WTC11 (cell line): ENCODE data around the gene SLC25A21. TPM values are rescaled to one million over a fixed set of nuclear protein-coding genes. Genes with fewer than 3 reads are reported as not detected.

Experiments
- ATAC-seq: fragments of 200-7000 bp; cut with Tn5 transposase; 2 replicates; pipeline ENCODE4 v1.10.0; 2021; ENCODE audit warnings: mild to moderate bottlenecking, moderate library complexity
- CTCF ChIA-PET: fragments of 300-600 bp; sonication (Branson Sonifier 250); formaldehyde crosslinking; loops from one replicate; lab custom pipeline; 2021; ENCODE audit warnings: antibody characterized with exemption; lab: Charles Lee
- POLR2A ChIA-PET: fragments of 350-600 bp; sonication (Branson Sonifier 250); formaldehyde crosslinking; loops from one replicate; lab custom pipeline; 2021; ENCODE audit warnings: antibody characterized with exemption; lab: Charles Lee
- DNase-seq: peaks from one replicate; pipeline ENCODE4 v3.0.0; 2021; ENCODE audit warnings: low spot score
- H3K27ac Mint-ChIP-seq: 2 replicates; pipeline ENCODE4 v1.8.0; 2021; ENCODE audit warnings: mixed read lengths
- H3K27me3 Mint-ChIP-seq: 2 replicates; pipeline ENCODE4 v1.8.0; 2021; ENCODE audit warnings: low read depth, mild to moderate bottlenecking, moderate library complexity, mixed read lengths
- H3K36me3 Mint-ChIP-seq: 2 replicates; pipeline ENCODE4 v1.8.0; 2021; ENCODE audit warnings: mixed read lengths
- H3K4me1 Mint-ChIP-seq: 2 replicates; pipeline ENCODE4 v1.8.0; 2022; ENCODE audit warnings: mixed read lengths
- H3K4me3 Mint-ChIP-seq: 2 replicates; pipeline ENCODE4 v1.8.0; 2021; ENCODE audit warnings: mild to moderate bottlenecking, moderate library complexity, mixed read lengths
- H3K9me3 Mint-ChIP-seq: 2 replicates; pipeline ENCODE4 v1.8.0; 2021; ENCODE audit warnings: mixed read lengths
- ATF1 ChIP-seq: sonication (generic); formaldehyde crosslinking; IDR thresholded peaks from 2 replicates; pipeline ENCODE4 v1.8.1; 2023; ENCODE audit warnings: mild to moderate bottlenecking, moderate library complexity, missing genetic modification reagents
- ATF6 ChIP-seq: sonication (generic); formaldehyde crosslinking; IDR thresholded peaks from 2 replicates; pipeline ENCODE4 v1.8.1; 2023; ENCODE audit warnings: mild to moderate bottlenecking, missing genetic modification reagents
- CBFB ChIP-seq: sonication (generic); formaldehyde crosslinking; IDR thresholded peaks from 2 replicates; pipeline ENCODE4 v1.8.1; 2022; ENCODE audit warnings: mild to moderate bottlenecking, low read depth, missing genetic modification reagents
- CREB1 ChIP-seq: sonication (generic); formaldehyde crosslinking; IDR thresholded peaks from 2 replicates; pipeline ENCODE4 v1.8.0; 2023; ENCODE audit warnings: mild to moderate bottlenecking, missing genetic modification reagents
- E2F1 ChIP-seq: sonication (generic); formaldehyde crosslinking; IDR thresholded peaks from 2 replicates; pipeline ENCODE4 v1.8.0; 2022; ENCODE audit warnings: mild to moderate bottlenecking, missing genetic modification reagents
- GTF2I ChIP-seq: fragments of 250-450 bp; sonication (Bioruptor Pico); conservative IDR thresholded peaks from 2 replicates; pipeline ENCODE4 v1.4.0; 2021; ENCODE audit warnings: mild to moderate bottlenecking
- JUN ChIP-seq: sonication (generic); formaldehyde crosslinking; IDR thresholded peaks from 2 replicates; pipeline ENCODE4 v1.8.0; 2023; ENCODE audit warnings: mild to moderate bottlenecking, missing genetic modification reagents
- KAT7 ChIP-seq: sonication (generic); formaldehyde crosslinking; IDR thresholded peaks from 2 replicates; pipeline ENCODE4 v1.8.1; 2023; ENCODE audit warnings: missing genetic modification reagents, mild to moderate bottlenecking, borderline replicate concordance
- MLX ChIP-seq: sonication (generic); formaldehyde crosslinking; IDR thresholded peaks from 2 replicates; pipeline ENCODE4 v1.8.1; 2023; ENCODE audit warnings: mild to moderate bottlenecking, missing genetic modification reagents, moderate library complexity
- NFATC4 ChIP-seq: fragments of 250-450 bp; sonication (Bioruptor Pico); IDR thresholded peaks from 2 replicates; pipeline ENCODE4 v1.9.0; 2021; ENCODE audit warnings: mild to moderate bottlenecking
- NR1H2 ChIP-seq: sonication (generic); formaldehyde crosslinking; IDR thresholded peaks from 2 replicates; pipeline ENCODE4 v1.9.0; 2021; ENCODE audit warnings: mild to moderate bottlenecking, moderate library complexity, missing genetic modification reagents
- RELA ChIP-seq: sonication (generic); formaldehyde crosslinking; IDR thresholded peaks from 2 replicates; pipeline ENCODE4 v1.8.1; 2022; ENCODE audit warnings: missing genetic modification reagents, mild to moderate bottlenecking, borderline replicate concordance
- SMAD4 ChIP-seq: sonication (generic); formaldehyde crosslinking; IDR thresholded peaks from 2 replicates; pipeline ENCODE4 v1.8.0; 2022; ENCODE audit warnings: mild to moderate bottlenecking, missing genetic modification reagents
- TEAD1 ChIP-seq: sonication (generic); formaldehyde crosslinking; IDR thresholded peaks from 2 replicates; pipeline ENCODE4 v1.8.0; 2022; ENCODE audit warnings: mild to moderate bottlenecking, missing genetic modification reagents
- TEAD4 ChIP-seq: sonication (generic); formaldehyde crosslinking; IDR thresholded peaks from 2 replicates; pipeline ENCODE4 v1.8.0; 2022; ENCODE audit warnings: mild to moderate bottlenecking, missing genetic modification reagents
- ZNF396 ChIP-seq: fragments of 250-450 bp; sonication (Bioruptor Pico); IDR thresholded peaks from 2 replicates; pipeline ENCODE4 v1.8.0; 2021; ENCODE audit warnings: mild to moderate bottlenecking, moderate library complexity, borderline replicate concordance
- ZNF532 ChIP-seq: fragments of 250-450 bp; sonication (Bioruptor Pico); IDR thresholded peaks from 2 replicates; pipeline ENCODE4 v1.9.0; 2021; ENCODE audit warnings: mild to moderate bottlenecking, borderline replicate concordance
- total RNA-seq: library from RNA; stranded (reverse); gene quantifications from 3 replicates; pipeline ENCODE4 v1.2.3, GENCODE V29; 2021

SLC25A21 gene
- total RNA-seq, 1 experiment from 2014 or later: 8.2 TPM

GRCh38 chr14:37187294-37187693 is 14.9 kb upstream of the SLC25A21 start (continued):
- TF ChIP-seq ZNF396 (CRISPR knock-in tag) (no peak), NFATC4 (no peak)

GRCh38 chr14:37186865-37187264 is 14.5 kb upstream of the SLC25A21 start:
- H3K36me3 Mint-ChIP-seq: no peaks in the 10 kb centered on the region
- H3K4me1 Mint-ChIP-seq: no peaks in the 10 kb centered on the region
- no peak for TF ChIP-seq ATF1 (CRISPR knock-in tag)
- TF ChIP-seq, all 79 proteins: peak for 0
- H3K9me3 Mint-ChIP-seq: peaks cover 14% of the 10 kb centered on the region
- no peak overlapping the region for H3K27ac Mint-ChIP-seq
- CTCF ChIA-PET: interaction anchor here (1.0 to 3.3 kb wide), 3 partner anchors 15 to 43 kb away, joined by 3 to 11 read pairs (median 3); partner anchors contain the start of gene SLC25A21
- POLR2A ChIA-PET: interaction anchor here (0.6 kb wide), 2 partner anchors 15 to 103 kb away, joined by 3 read pairs; no protein-coding TSS in a partner anchor
- H3K27me3 Mint-ChIP-seq: peaks cover 20% of the 10 kb centered on the region
- DNase-seq (no peak), ATAC-seq (no peak)
- no peak overlapping the region for H3K4me3 Mint-ChIP-seq

- TF ChIP-seq ZNF532: no peak
- TF ChIP-seq MLX (CRISPR knock-in tag): no peak
- TF ChIP-seq RELA: no peak
- TF ChIP-seq SMAD4 (CRISPR knock-in tag): no peak
- TF ChIP-seq CREB1 (CRISPR knock-in tag): no peak
- TF ChIP-seq JUN (CRISPR knock-in tag): no peak
- no peak for TF ChIP-seq GTF2I (CRISPR knock-in tag)
- no peak for TF ChIP-seq ATF6
- TF ChIP-seq TEAD4: no peak
- TF ChIP-seq KAT7 (CRISPR knock-in tag): no peak
- no peak for TF ChIP-seq TEAD1 (CRISPR knock-in tag)
- TF ChIP-seq CBFB (CRISPR knock-in tag): no peak
- no peak for TF ChIP-seq ATF1 (CRISPR knock-in tag)
- no peak for TF ChIP-seq NFATC4
- no peak for TF ChIP-seq E2F1
- no peak for TF ChIP-seq NR1H2 (CRISPR knock-in tag)
- TF ChIP-seq, all 79 proteins: peak for 0
These were observed 13.3 kb upstream of the SLC25A21 start for GRCh38 chr14:37185670-37186069.

More at GRCh38 chr14:37185670-37186069, 13.3 kb upstream of the SLC25A21 start:
- H3K4me3 Mint-ChIP-seq: no peak overlapping the region
- no peaks in the 10 kb centered on the region for H3K4me1 Mint-ChIP-seq
- DNase-seq: no peak
- H3K36me3 Mint-ChIP-seq: no peaks in the 10 kb centered on the region
- H3K27ac Mint-ChIP-seq: no peak overlapping the region
- CTCF ChIA-PET: interaction anchor here (3.3 kb wide), 1 partner anchor 45 kb away, joined by 11 read pairs; no protein-coding TSS in a partner anchor
- POLR2A ChIA-PET: no interaction called here
- H3K9me3 Mint-ChIP-seq: peaks cover 14% of the 10 kb centered on the region
- no peak for ATAC-seq
- peaks cover 13% of the 10 kb centered on the region for H3K27me3 Mint-ChIP-seq
